ENCODE data around the gene NAXD. TPM values are rescaled to one million over a fixed set of nuclear protein-coding genes. Genes with fewer than 3 reads are reported as not detected.

NAXD gene
- total RNA-seq, 1 donor from 2014 or later: 17.2 TPM

DNA sequence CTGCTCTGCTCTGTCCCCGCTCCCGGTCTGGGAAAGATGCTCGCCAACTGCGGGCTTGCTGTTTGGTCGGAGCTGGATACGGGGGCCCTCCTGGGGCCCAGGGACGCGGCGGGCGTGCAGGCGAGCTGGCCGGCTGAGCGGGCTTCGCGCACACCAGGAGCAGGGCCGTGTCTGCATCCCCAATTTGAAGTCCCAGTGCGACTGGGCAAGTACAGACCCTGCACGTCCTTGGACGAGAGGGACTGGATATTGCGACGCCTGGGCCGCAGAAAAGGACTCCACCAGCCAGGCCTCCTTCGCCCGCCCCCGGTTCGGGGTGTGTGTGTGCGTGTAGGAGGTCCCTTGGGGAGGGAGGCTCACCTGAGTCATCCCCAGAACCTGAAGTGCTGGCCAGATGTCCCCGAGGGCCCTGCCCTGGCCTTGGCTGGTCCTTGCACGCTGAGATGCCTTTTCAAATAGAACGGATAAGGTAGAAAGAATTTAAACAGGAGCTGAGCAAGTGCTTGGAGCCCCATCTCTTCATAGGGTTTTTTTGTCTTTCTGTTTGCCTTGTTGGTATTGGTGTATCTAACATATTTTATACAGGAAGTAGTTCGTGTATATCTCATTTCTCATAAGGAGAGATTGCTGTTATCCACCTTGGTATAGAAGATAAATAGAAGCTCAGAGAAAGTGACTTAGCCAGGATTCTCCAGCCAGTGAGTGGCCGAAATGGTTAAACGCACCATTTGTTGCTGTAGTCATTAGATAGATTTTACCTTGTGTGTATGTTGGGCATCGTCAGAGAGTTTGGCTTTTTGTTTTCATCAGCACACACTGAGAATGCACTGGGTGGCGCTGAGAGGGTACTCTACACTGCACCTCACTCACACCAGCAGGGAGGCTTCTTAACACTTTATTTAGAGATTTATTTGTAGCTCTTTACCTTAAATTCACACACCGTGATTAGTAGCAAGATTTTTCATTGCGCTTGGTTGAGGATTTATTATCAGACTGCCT, 1.1 kb downstream of the NAXD start:
- no peak for DNase-seq (ENCODE audit: extremely low spot score in 2 of 2)
- Histone ChIP-seq H3K27me3 (no peaks in the 10 kb centered on the region), H3K27ac (peak overlapping the region; percentile 89), H3K9me3 (no peaks in the 10 kb centered on the region), H3K36me3 (no peaks in the 10 kb centered on the region), H3K4me1 (peaks cover 36% of the 10 kb centered on the region), H3K4me3 (peak overlapping the region; percentile 86 to 89)
- intact Hi-C loops (cut with DNase I): no loop called here
- peak in 1 of 2 donors; percentile 48 for TF ChIP-seq POLR2AphosphoS5 (IDR thresholded peaks at IDR 0.05; ENCODE audit: insufficient read depth in 1 of 2, low read depth in 1 of 2)
- TF ChIP-seq, protein P1, sequence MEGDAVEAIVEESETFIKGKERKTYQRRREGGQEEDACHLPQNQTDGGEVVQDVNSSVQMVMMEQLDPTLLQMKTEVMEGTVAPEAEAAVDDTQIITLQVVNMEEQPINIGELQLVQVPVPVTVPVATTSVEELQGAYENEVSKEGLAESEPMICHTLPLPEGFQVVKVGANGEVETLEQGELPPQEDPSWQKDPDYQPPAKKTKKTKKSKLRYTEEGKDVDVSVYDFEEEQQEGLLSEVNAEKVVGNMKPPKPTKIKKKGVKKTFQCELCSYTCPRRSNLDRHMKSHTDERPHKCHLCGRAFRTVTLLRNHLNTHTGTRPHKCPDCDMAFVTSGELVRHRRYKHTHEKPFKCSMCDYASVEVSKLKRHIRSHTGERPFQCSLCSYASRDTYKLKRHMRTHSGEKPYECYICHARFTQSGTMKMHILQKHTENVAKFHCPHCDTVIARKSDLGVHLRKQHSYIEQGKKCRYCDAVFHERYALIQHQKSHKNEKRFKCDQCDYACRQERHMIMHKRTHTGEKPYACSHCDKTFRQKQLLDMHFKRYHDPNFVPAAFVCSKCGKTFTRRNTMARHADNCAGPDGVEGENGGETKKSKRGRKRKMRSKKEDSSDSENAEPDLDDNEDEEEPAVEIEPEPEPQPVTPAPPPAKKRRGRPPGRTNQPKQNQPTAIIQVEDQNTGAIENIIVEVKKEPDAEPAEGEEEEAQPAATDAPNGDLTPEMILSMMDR (IDR thresholded peaks at IDR 0.05): no peak
- no peak for TF ChIP-seq POLR2A (IDR thresholded peaks at IDR 0.05)

DNA sequence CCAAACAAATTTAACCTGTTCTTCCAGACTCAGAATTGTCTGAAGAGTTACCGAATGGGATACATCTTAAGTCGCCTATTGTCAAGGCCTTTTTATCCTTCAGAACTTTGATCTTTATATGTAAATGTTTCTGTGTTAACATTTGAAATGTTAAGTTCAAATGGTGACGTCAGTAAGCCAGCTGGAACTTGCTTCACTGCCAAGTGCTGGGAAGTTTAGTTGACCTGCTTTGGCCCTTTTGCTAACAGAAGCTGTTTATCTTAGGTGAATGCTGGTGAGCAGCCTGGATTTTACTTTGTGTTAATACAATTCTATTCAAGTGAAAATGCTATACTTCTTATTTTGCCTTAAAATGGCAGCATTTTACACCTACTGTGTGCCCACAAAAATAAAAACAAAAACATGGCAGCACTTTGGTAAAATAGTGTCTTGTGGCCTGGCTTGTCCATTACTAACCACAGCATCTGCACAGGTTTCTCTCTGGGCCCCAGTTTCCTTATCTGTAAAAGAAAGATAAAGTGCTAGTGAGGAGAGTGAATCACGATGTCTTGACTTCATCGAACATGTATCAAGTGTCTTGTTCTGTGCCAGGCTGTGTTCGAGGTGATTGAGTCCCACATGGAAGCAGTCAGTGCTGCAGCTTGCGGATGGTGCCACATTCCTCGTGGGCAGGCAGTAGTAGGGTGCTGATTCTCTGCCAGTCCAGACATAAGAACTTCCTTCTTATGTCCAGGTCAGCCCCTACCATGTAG, 2.2 kb downstream of the NAXD start:
- Histone ChIP-seq H3K36me3 (no peaks in the 10 kb centered on the region), H3K4me3 (peak overlapping the region in 1 of 2 donors; percentile 89), H3K4me1 (peaks cover 36% of the 10 kb centered on the region), H3K27ac (no peak overlapping the region), H3K9me3 (no peaks in the 10 kb centered on the region), H3K27me3 (no peaks in the 10 kb centered on the region)
- intact Hi-C loops (cut with DNase I): no loop called here
- no peak for DNase-seq (ENCODE audit: extremely low spot score in 2 of 2)
- no peak for TF ChIP-seq POLR2A (IDR thresholded peaks at IDR 0.05)
- TF ChIP-seq, protein P1 (IDR thresholded peaks at IDR 0.05): no peak
- no peak for TF ChIP-seq POLR2AphosphoS5 (IDR thresholded peaks at IDR 0.05; ENCODE audit: insufficient read depth in 1 of 2, low read depth in 1 of 2)

DNA sequence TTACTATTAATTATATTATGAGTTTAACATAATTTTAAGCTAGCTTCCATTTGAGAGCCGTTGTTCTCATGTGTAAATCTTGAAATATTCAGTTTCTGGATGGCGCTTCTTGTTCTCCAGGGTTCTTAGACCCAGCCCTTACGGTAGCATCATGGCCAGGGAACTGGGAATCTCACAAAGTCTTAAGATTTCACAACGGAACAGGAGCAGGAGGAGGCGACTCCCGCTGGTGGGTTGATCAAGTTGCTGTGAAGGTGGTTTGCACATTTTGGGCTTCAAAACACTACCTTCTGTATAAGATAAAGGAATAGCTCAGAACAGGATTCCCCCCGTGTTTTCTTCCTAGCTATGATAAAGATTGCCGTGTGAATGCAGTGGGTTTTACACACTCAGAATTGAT, 2.8 kb downstream of the NAXD start:
- TF ChIP-seq, protein P1 (IDR thresholded peaks at IDR 0.05): no peak
- no peak for TF ChIP-seq POLR2AphosphoS5 (IDR thresholded peaks at IDR 0.05; ENCODE audit: insufficient read depth in 1 of 2, low read depth in 1 of 2)
- TF ChIP-seq POLR2A (IDR thresholded peaks at IDR 0.05): no peak
- Histone ChIP-seq H3K27ac (no peak overlapping the region), H3K36me3 (peaks cover 0 to 2% of the 10 kb centered on the region in 2 donors), H3K9me3 (no peaks in the 10 kb centered on the region), H3K27me3 (no peaks in the 10 kb centered on the region), H3K4me3 (no peak overlapping the region), H3K4me1 (peaks cover 36% of the 10 kb centered on the region)
- intact Hi-C loops (cut with DNase I): no loop called here
- no peak for DNase-seq (ENCODE audit: extremely low spot score in 2 of 2)

DNA sequence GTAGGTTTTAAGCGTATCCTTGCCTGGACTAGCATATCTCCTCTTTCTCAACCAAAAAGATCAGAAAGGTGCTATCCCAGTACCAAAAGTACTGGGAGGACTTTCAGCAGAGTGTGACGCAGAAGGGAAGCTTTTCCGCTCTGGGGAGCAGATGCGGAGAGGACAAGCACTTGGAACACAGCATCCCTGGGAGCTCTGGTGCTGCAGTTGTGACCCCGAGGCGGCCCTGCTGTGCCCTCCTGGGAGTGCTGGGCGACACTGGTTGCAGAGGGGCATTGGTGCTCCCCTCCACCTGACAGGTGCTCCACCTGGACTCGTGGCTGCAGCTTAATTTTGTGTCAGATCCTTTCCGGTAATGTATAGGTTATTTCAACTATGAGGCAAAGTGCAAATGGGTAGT, 3.4 kb downstream of the NAXD start:
- H3K27ac ChIP-seq: no peak overlapping the region
- TF ChIP-seq POLR2A (IDR thresholded peaks at IDR 0.05): no peak
- TF ChIP-seq POLR2AphosphoS5 (IDR thresholded peaks at IDR 0.05; ENCODE audit: insufficient read depth in 1 of 2, low read depth in 1 of 2): no peak
- TF ChIP-seq, protein P1 (IDR thresholded peaks at IDR 0.05): no peak

More for the DNA sequence above, 3.4 kb downstream of the NAXD start:
- intact Hi-C loops (cut with DNase I): no loop called here
- no peaks in the 10 kb centered on the region for H3K9me3 ChIP-seq
- H3K27me3 ChIP-seq: no peaks in the 10 kb centered on the region
- no peak for DNase-seq (ENCODE audit: extremely low spot score in 2 of 2)
- no peak overlapping the region for H3K4me3 ChIP-seq
- H3K36me3 ChIP-seq: peaks cover 0 to 8% of the 10 kb centered on the region in 2 donors
- peaks cover 36% of the 10 kb centered on the region for H3K4me1 ChIP-seq

Data from vagina (tissue), 2 donors.